Stimulated activated CD4-positive, alpha-beta T cell treated with anti-CD3 and anti-CD28 coated beads, Interleukin-4, amount 100 ng/mL, for 4 hours (primary cell): ENCODE results near the gene GRB2.
"Not testable (repeated sequence)": the region's sequence is repeated elsewhere in the genome, so short reads cannot be mapped to it uniquely, and the experiment has no call there.

ENCODE experiments used
- DNase-seq, 2 experiments: peaks; one replicate each; pipeline ENCODE4 v3.0.0-alpha.2; 2020

GRB2 gene

GRCh38 chr17:75315541-75316243 is 89.8 kb downstream of the GRB2 start:
- no peak for DNase-seq

DNA sequence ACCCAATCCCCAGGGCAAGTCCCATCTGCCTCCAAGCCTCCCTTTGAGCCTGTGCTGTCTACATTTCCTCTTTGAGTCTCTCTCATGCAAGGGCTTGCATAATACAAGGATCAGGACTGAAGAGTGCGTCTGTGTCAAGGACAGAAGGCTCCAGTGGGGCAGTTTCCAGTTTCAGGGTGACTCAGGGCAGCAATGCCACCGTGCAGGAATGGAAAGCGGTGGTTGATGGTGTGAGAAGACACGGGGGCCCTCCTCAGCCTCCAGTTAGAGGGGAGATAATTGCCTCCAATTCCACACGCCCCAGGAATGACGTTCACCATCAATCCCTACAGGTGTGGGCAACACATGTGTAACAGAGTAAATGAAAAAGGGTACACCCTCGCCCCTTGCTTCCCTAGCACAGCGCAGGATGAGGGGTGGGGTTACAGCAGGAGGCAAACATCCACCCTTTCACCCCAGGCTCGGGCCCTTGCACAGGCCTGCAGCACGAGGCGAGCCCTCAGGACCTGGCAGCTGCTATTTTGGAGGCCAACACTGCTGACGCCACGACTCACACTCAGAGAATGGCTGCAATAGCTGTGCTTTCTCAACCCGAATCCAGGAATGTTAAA is 91.4 kb downstream of the GRB2 start:
- no peak for DNase-seq

GRCh38 chr17:75308732-75309629 is 96.5 kb downstream of the GRB2 start:
- no peak for DNase-seq

DNA sequence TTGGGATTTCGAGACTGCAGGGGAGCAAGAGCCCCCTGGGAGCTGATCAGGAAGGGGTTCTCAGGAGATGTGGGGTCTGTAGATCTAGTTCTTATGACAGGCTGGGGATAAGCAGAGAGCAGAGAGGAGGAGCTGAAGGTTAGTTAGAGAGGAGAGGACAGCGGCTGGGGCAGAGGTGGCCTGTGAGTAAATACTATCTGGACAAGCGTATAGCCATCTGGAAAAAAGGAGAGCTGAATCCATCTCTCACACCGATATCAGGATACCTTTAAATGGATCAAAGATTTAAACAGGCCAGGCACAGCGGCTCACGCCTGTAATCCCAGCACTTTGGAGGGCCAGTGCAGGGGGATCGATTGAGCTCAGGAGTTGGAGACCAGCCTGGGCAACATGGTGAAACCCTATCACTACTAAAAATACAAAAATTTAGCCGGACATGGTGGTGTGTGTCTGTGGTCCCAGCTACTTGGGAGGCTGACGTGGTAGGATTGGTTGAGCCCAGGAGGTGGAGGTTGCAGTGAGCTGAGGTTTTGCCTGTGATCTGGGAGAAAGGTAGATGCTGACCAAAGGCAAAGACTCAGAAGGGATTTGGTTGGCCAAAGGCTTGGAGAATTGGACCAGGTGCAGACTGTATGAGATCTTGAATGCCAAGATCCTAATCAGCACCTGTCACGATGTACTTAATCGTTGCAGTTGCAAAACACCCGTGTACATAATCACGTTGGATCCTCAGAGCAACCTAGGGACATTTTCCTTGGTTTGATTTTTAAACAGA is 97.3 kb downstream of the GRB2 start:
- DNase-seq: no peak

DNA sequence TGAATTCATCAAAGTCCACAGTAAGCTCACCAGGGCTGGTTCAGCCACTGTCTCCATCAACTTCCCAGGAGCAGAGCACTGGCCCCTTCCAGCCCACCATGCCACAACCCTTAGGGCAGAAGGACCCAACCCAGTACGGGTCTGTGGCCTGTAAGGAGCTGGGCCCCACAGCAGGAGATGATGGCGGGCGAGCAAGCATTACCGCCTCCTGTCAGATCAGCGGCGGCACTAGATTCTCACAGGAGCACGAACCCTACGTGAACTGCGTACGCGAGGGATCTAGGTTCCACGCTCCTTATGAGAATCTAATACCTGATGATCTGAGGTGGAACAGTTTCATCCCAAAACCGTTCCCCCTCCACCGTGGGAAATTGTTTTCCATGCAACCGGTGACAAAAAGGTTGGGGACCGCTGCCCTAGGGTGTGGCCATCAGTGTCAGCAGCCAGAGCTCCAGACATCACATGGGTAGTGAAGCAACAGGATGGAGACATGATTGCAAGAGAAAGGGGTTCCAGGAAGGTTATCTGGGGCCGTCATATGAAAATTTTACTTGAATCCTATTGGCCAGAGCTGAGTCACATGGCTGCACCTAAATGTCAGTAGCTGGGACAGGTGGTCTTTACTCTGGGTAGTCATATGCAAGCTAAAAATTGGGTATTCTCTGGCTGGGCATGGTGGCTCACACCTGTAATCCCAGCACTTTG is 103.8 kb downstream of the GRB2 start:
- no peak for DNase-seq

- DNase-seq: no peak
These were observed 104.4 kb downstream of the GRB2 start for GRCh38 chr17:75301049-75301448.

GRCh38 chr17:75300280-75300679 is 105.2 kb downstream of the GRB2 start:
- DNase-seq: no peak

DNA sequence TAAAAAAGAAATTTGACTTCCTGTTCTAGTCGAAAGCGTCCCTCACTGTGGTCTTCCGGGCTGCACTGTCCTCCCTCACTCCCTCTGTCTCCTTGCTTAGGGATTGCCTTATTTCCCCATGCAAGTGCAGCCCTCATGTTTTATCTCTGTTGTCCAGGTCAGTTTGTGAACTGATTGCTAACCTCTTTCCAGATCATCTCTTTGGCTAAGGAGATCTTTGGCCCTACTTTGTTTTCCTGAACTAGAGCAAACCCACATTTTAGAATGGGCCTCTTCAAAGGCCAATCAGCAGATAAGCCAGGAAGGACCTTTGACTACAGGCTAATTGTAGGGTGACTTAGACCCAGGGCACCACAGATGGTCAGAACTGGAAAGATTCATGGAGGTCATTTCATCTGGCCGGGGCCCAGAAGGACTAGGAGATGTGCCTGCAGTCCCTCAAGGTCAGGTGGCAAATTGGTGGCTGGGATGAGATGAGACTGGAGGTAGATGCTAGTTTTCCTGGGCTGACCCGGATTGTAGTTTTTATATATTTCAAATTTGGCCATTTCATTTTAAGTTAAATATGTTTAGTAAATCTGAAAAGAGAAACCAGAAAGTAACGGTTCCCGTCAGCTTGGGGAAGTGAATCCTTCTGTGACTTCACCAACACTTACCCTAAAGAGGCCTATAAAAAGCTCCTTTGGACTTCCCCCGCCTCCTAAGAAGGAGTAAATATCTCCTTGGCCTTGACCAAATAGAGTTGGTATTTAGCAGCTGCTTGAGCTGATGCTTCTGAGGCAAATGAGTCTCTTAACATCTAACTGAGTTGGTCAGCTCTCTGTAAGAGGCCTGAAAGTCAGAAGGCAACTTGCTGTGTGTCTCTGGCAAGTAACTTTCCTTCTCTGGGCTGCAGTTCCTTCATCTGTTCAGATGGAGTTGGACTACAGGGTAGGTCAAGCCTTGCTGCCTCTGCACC is 110.0 kb downstream of the GRB2 start:
- no peak for DNase-seq

- DNase-seq: not testable (repeated sequence)
These were observed 112.5 kb downstream of the GRB2 start for GRCh38 chr17:75292810-75293448.

DNA sequence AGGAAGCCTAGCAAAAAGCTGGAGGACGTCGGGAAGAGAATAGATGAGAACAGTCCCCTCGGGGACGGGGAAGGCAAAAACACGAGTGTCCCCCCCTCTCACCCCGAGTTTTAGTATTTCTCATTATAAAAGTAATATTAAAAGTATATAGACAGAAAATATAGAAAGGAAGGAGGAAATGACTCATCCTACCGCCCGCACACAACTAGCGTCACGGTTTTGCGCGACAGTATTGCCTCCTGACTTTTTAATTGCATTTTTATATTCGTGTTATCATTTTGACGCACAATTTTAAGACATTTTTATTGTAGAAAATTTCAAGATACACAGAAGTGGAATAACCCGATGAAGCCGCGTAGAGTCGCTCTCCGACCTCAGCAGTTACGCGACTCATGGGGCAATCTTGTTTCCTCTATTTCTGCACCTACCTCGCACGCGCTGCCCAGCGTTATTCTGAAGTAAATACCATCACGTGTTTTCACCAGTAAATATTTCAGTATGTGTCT is 115.6 kb downstream of the GRB2 start:
- peak; percentile 58 to 74 for DNase-seq

GRCh38 chr17:75289115-75289831 is 116.2 kb downstream of the GRB2 start, which contains the start of gene SLC25A19:
Gene SLC25A19, minus strand, starts transcription at chr17:75289433. Its CDS starts 2,669 bp downstream, at chr17:75286764.
- peak; percentile 91 to 98 for DNase-seq

GRCh38 chr17:75288770-75289114 is 116.7 kb downstream of the GRB2 start:
- DNase-seq: peak; percentile 30 to 39

GRCh38 chr17:75288359-75288758 is 117.1 kb downstream of the GRB2 start:
- no peak for DNase-seq

GRCh38 chr17:75287221-75287620 is 118.3 kb downstream of the GRB2 start:
- no peak for DNase-seq

DNA sequence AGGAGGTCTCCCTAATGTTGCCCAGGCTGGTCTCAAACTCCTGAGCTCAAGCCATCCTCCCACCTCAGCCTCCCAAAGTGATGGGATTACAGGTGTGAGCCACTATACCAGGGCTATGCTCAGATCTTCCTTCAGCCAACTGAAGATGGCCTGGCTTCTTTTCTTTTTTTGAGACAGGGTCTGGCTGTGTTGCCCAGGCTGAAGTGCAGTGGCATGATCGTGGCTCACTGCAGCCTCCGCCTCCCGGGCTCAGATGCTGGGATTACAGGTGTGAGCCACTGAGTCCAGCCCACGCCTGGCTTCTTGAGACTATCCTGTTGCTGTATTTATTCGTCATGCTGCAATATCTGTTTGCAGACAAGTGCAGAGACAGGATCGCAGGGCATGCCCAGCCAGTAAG is 120.4 kb downstream of the GRB2 start:
- no peak for DNase-seq

DNA sequence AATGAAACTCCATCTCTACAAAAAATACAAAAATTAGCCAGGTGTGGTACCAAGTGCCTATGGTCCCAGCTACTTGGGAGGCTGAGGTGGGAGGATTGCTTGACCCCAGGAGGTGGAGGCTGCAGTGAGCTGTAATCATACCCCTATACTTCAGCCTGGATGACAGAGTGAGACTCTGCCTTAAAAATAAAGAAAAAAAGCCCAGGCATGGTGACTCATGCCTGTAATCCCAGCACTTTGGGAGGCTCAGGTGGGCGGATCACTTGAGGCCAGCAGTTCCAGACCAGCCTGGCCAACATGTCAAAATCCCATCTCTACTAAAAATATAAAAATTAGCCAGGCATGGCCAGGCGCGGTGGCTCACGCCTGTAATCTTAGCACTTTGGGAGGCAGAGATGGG is 125.3 kb downstream of the GRB2 start:
- not testable (repeated sequence) for DNase-seq

GRCh38 chr17:75277664-75278071 is 127.8 kb downstream of the GRB2 start:
- DNase-seq: no peak

DNA sequence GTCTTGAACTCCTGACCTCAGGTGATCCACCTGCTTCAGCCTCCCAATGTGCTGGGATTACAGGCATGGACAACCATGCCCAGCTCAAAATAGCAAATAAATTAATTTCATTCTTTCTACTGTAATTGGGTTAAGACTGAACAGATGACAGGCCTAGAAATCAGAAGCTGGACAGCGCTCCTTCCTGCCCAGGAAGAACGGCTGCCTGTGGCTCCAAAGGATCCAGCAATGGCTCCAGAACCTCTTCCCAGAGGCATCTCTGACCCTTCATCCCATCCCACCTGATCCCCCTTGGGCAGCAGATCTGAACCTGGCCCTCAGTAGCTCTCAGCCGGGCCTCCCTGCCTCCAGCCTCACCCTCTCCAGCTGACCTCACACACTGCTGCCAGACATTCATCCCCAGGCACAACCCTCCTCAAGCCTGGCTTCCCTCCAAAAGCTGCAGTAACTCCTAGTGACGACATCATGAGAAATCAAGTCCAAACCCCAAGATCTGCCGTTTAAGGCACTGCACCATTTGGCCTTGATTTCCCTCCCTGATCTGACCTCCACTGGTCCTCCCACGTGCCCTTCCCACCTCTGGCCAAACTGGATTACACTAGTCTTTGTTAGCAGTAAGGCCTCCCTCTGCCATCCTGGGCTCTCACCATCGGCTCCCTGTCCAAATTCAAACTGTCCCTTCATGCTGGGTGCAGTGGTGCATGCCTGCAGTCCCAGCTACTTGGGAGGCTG is 131.3 kb downstream of the GRB2 start:
- no peak for DNase-seq

- no peak for DNase-seq
These were observed 132.7 kb downstream of the GRB2 start for GRCh38 chr17:75272848-75273184.
